Left ventricle myocardium superior (tissue), 1 donor: ENCODE measurements around the gene INSYN2B. TPM values are rescaled to one million over a fixed set of nuclear protein-coding genes. Genes with fewer than 3 reads are reported as not detected.
A peak's percentile ranks its signal among the peaks of the same experiment; 100 is the strongest.

Source experiments
- ATAC-seq: fragments of 200-7000 bp; cut with Tn5 transposase; one replicate; pipeline ENCODE4 v1.9.1; 2020; ENCODE audit warnings: mild to moderate bottlenecking, moderate library complexity
- DNase-seq: peaks from one replicate; pipeline ENCODE4 v3.0.0-alpha.2; 2020
- intact Hi-C: fragments of 100-400 bp; cut with micrococcal nuclease; formaldehyde crosslinking; loops from one replicate; pipeline ENCODE4 v1.11.0; 2022
- long read RNA-seq: library from polyadenylated mRNA; unstranded; transcript quantifications from one replicate; pipeline ENCODE4 v2.0.0, GENCODE V29; 2021
- total RNA-seq: library from RNA; stranded (reverse); fragmentation: NEBNext Ultra II Directional; extraction: Animal tissue kit (Norgen Biotek cat#: 25700); gene quantifications from one replicate; pipeline ENCODE4 v1.2.1, GENCODE V29; 2021
- donor health status: DM: no; HTN: yes; CAD: no; lungs with severe emphysema.

Gene INSYN2B
- 0.50 TPM for total RNA-seq
- long read RNA-seq, result 0 reads

- ATAC-seq (peak; percentile 97), DNase-seq (peak; percentile 60)
- intact Hi-C loops, result loop anchor here (5.0 kb wide), 1 partner anchor 278 kb away; no protein-coding TSS in a partner anchor
Measured at GRCh38 chr5:169980418-169981053, at the start of gene INSYN2B. Gene INSYN2B, minus strand, starts transcription at chr5:169980495. Its CDS starts 96,597 bp downstream, at chr5:169883898.

GRCh38 chr5:170028124-170028523 is 47.8 kb upstream of the INSYN2B start:
- ATAC-seq (no peak), DNase-seq (no peak)
- intact Hi-C loops, result no loop called here

GRCh38 chr5:170025853-170026252 is 45.6 kb upstream of the INSYN2B start:
- DNase-seq (no peak), ATAC-seq (no peak)
- intact Hi-C loops, result no loop called here

- intact Hi-C loops, result no loop called here
Measured at GRCh38 chr5:170021506-170021905, 41.2 kb upstream of the INSYN2B start.

GRCh38 chr5:170020423-170020822 is 40.1 kb upstream of the INSYN2B start:
- no peak for ATAC-seq
- DNase-seq, result no peak
- intact Hi-C loops, result no loop called here

More at GRCh38 chr5:170021506-170021905, 41.2 kb upstream of the INSYN2B start:
- ATAC-seq (no peak), DNase-seq (no peak)

- DNase-seq, result no peak
- intact Hi-C loops, result no loop called here
- ATAC-seq, result no peak
Measured at GRCh38 chr5:170012622-170013021, 32.3 kb upstream of the INSYN2B start.

- DNase-seq, result no peak
- intact Hi-C loops, result no loop called here
- no peak for ATAC-seq
Measured at GRCh38 chr5:170011751-170012150, 31.5 kb upstream of the INSYN2B start.

GRCh38 chr5:170010595-170010994 is 30.3 kb upstream of the INSYN2B start:
- ATAC-seq (no peak), DNase-seq (no peak)
- intact Hi-C loops, result no loop called here

- ATAC-seq, result peak; percentile 15
- DNase-seq, result no peak
- intact Hi-C loops, result no loop called here
Measured at GRCh38 chr5:170008376-170008775, 28.1 kb upstream of the INSYN2B start.

GRCh38 chr5:170006021-170006420 is 25.7 kb upstream of the INSYN2B start:
- ATAC-seq (no peak), DNase-seq (no peak)
- intact Hi-C loops, result no loop called here

GRCh38 chr5:170000155-170000554 is 19.9 kb upstream of the INSYN2B start:
- DNase-seq (no peak), ATAC-seq (no peak)
- intact Hi-C loops, result no loop called here

- no peak for ATAC-seq
- intact Hi-C loops, result no loop called here
- DNase-seq, result no peak
Measured at GRCh38 chr5:169999621-170000020, 19.3 kb upstream of the INSYN2B start.

- no peak for DNase-seq
- no peak for ATAC-seq
- intact Hi-C loops, result no loop called here
Measured at GRCh38 chr5:169997798-169998197, 17.5 kb upstream of the INSYN2B start.

- no peak for ATAC-seq
- intact Hi-C loops, result no loop called here
- DNase-seq, result no peak
Measured at GRCh38 chr5:169993485-169993790, 13.1 kb upstream of the INSYN2B start.

- no peak for ATAC-seq
- intact Hi-C loops, result no loop called here
- DNase-seq, result no peak
Measured at GRCh38 chr5:169992789-169993484, 12.6 kb upstream of the INSYN2B start.

- peak; percentile 36 for ATAC-seq
- DNase-seq, result no peak
- intact Hi-C loops, result no loop called here
Measured at GRCh38 chr5:169991115-169991869, 11.0 kb upstream of the INSYN2B start.

GRCh38 chr5:169989365-169989764 is 9.1 kb upstream of the INSYN2B start:
- ATAC-seq (no peak), DNase-seq (no peak)
- intact Hi-C loops, result no loop called here

GRCh38 chr5:169988947-169989346 is 8.7 kb upstream of the INSYN2B start:
- ATAC-seq, result no peak

GRCh38 chr5:169988206-169988605 is 7.9 kb upstream of the INSYN2B start:
- ATAC-seq (no peak), DNase-seq (no peak)
- intact Hi-C loops, result no loop called here

More at GRCh38 chr5:169988947-169989346, 8.7 kb upstream of the INSYN2B start:
- intact Hi-C loops, result no loop called here
- DNase-seq, result no peak

GRCh38 chr5:169979871-169980270 is 424 bp downstream of the INSYN2B start:
- ATAC-seq, result no peak
- intact Hi-C loops, result loop anchor here (5.0 kb wide), 1 partner anchor 278 kb away; no protein-coding TSS in a partner anchor
- no peak for DNase-seq
